Measurements from ENCODE around the gene EXOC6B. TPM values are rescaled to one million over a fixed set of nuclear protein-coding genes. Genes with fewer than 3 reads are reported as not detected.

Gene EXOC6B
- total RNA-seq, 1 experiment from 2014 or later: 26.5 TPM

GRCh38 chr2:72843301-72843700 lies 17.5 kb upstream of the EXOC6B start:
- Histone ChIP-seq H3K4me1 (replicated peaks) (no peaks in the 10 kb centered on the region), H3K27ac (no peak overlapping the region), H3K9me3 (replicated peaks) (no peaks in the 10 kb centered on the region), H3K4me3 (no peak overlapping the region), H3K27me3 (replicated peaks) (0 out of 2 replicates have a peak, but pooled peaks cover 3% of the 10 kb centered on the region), H3K36me3 (no peaks in the 10 kb centered on the region)
- no peak for DNase-seq (ENCODE audit: low read depth in 1 of 2, low spot score in 2 of 2)

- H3K4me1 ChIP-seq (replicated peaks): no peaks in the 10 kb centered on the region; the same call in 1 of the 2 replicates
- H3K4me3 ChIP-seq: no peak overlapping the region
- no peak overlapping the region for H3K27ac ChIP-seq
- no peaks in the 10 kb centered on the region for H3K36me3 ChIP-seq
- DNase-seq (ENCODE audit: low read depth in 1 of 2, low spot score in 2 of 2): no peak
- H3K27me3 ChIP-seq (replicated peaks): no peaks in the 10 kb centered on the region
- no peaks in the 10 kb centered on the region for H3K9me3 ChIP-seq (replicated peaks)
These were observed 15.8 kb upstream of the EXOC6B start for GRCh38 chr2:72841462-72842125.

- Histone ChIP-seq H3K4me1 (replicated peaks) (no peaks in the 10 kb centered on the region; the same call in 1 of the 2 replicates), H3K9me3 (replicated peaks) (no peaks in the 10 kb centered on the region), H3K27ac (no peak overlapping the region), H3K36me3 (no peaks in the 10 kb centered on the region), H3K27me3 (replicated peaks) (no peaks in the 10 kb centered on the region; the same call in 1 of the 2 replicates), H3K4me3 (no peak overlapping the region)
- no peak for DNase-seq (ENCODE audit: low read depth in 1 of 2, low spot score in 2 of 2)
These were observed 14.2 kb upstream of the EXOC6B start for GRCh38 chr2:72840066-72840465.

GRCh38 chr2:72837171-72837570 lies 11.3 kb upstream of the EXOC6B start:
- no peaks in the 10 kb centered on the region for H3K36me3 ChIP-seq
- no peaks in the 10 kb centered on the region; the same call in 1 of the 2 replicates for H3K4me1 ChIP-seq (replicated peaks)
- H3K9me3 ChIP-seq (replicated peaks): no peaks in the 10 kb centered on the region
- H3K27me3 ChIP-seq (replicated peaks): no peaks in the 10 kb centered on the region; the same call in 1 of the 2 replicates
- peak in 1 of 2 experiments; percentile 36 for DNase-seq (ENCODE audit: low read depth in 1 of 2, low spot score in 2 of 2)
- no peak overlapping the region for H3K27ac ChIP-seq
- no peak overlapping the region for H3K4me3 ChIP-seq

- H3K4me3 ChIP-seq: no peak overlapping the region
- H3K27me3 ChIP-seq (replicated peaks): no peaks in the 10 kb centered on the region; the same call in 1 of the 2 replicates
- DNase-seq (ENCODE audit: low read depth in 1 of 2, low spot score in 2 of 2): no peak
- no peaks in the 10 kb centered on the region for H3K9me3 ChIP-seq (replicated peaks)
- H3K27ac ChIP-seq: no peak overlapping the region
- H3K4me1 ChIP-seq (replicated peaks): no peaks in the 10 kb centered on the region; the same call in 1 of the 2 replicates
- no peaks in the 10 kb centered on the region for H3K36me3 ChIP-seq
These were observed 9.6 kb upstream of the EXOC6B start for GRCh38 chr2:72835403-72835802.

GRCh38 chr2:72834596-72834995 lies 8.8 kb upstream of the EXOC6B start:
- H3K36me3 ChIP-seq: no peaks in the 10 kb centered on the region
- H3K4me3 ChIP-seq: no peak overlapping the region
- H3K27ac ChIP-seq: no peak overlapping the region
- no peak for DNase-seq (ENCODE audit: low read depth in 1 of 2, low spot score in 2 of 2)
- no peaks in the 10 kb centered on the region; the same call in 1 of the 2 replicates for H3K27me3 ChIP-seq (replicated peaks)
- no peaks in the 10 kb centered on the region for H3K9me3 ChIP-seq (replicated peaks)
- H3K4me1 ChIP-seq (replicated peaks): no peaks in the 10 kb centered on the region; the same call in 1 of the 2 replicates

- Histone ChIP-seq H3K9me3 (replicated peaks) (no peaks in the 10 kb centered on the region), H3K27ac (no peak overlapping the region), H3K36me3 (no peaks in the 10 kb centered on the region), H3K4me3 (no peak overlapping the region), H3K4me1 (replicated peaks) (peaks cover 11% of the 10 kb centered on the region), H3K27me3 (replicated peaks) (no peaks in the 10 kb centered on the region; the same call in 1 of the 2 replicates)
- no peak for DNase-seq (ENCODE audit: low read depth in 1 of 2, low spot score in 2 of 2)
These were observed 7.4 kb upstream of the EXOC6B start for GRCh38 chr2:72833084-72833714.

- Histone ChIP-seq H3K27ac (no peak overlapping the region), H3K4me1 (replicated peaks) (peaks cover 32% of the 10 kb centered on the region), H3K4me3 (no peak overlapping the region), H3K27me3 (replicated peaks) (no peaks in the 10 kb centered on the region), H3K9me3 (replicated peaks) (no peaks in the 10 kb centered on the region), H3K36me3 (no peaks in the 10 kb centered on the region)
- DNase-seq (ENCODE audit: low read depth in 1 of 2, low spot score in 2 of 2): no peak
These were observed 4.4 kb upstream of the EXOC6B start for GRCh38 chr2:72830273-72830672.

GRCh38 chr2:72828840-72829507 lies 3.1 kb upstream of the EXOC6B start:
- no peak overlapping the region for H3K27ac ChIP-seq
- no peaks in the 10 kb centered on the region for H3K36me3 ChIP-seq
- H3K9me3 ChIP-seq (replicated peaks): no peaks in the 10 kb centered on the region
- no peak overlapping the region for H3K4me3 ChIP-seq
- DNase-seq (ENCODE audit: low read depth in 1 of 2, low spot score in 2 of 2): no peak
- H3K4me1 ChIP-seq (replicated peaks): peaks cover 45% of the 10 kb centered on the region
- no peaks in the 10 kb centered on the region for H3K27me3 ChIP-seq (replicated peaks)

- no peak overlapping the region for H3K4me3 ChIP-seq
- H3K27me3 ChIP-seq (replicated peaks): no peaks in the 10 kb centered on the region
- H3K4me1 ChIP-seq (replicated peaks): peaks cover 47% of the 10 kb centered on the region
- no peaks in the 10 kb centered on the region for H3K9me3 ChIP-seq (replicated peaks)
- H3K36me3 ChIP-seq: no peaks in the 10 kb centered on the region
- peak overlapping the region; percentile 71 for H3K27ac ChIP-seq
- DNase-seq (ENCODE audit: low read depth in 1 of 2, low spot score in 2 of 2): peak in 1 of 2 experiments; percentile 86
These were observed 2.3 kb upstream of the EXOC6B start for GRCh38 chr2:72827966-72828646.

- no peak for DNase-seq (ENCODE audit: low read depth in 1 of 2, low spot score in 2 of 2)
- Histone ChIP-seq H3K27ac (no peak overlapping the region), H3K9me3 (replicated peaks) (no peaks in the 10 kb centered on the region)
These were observed 1.7 kb upstream of the EXOC6B start for GRCh38 chr2:72827487-72827886.

GRCh38 chr2:72826156-72826477 lies 284 bp upstream of the EXOC6B start:
- Histone ChIP-seq H3K4me3 (peak overlapping the region; percentile 79), H3K27me3 (replicated peaks) (no peaks in the 10 kb centered on the region), H3K27ac (no peak overlapping the region), H3K36me3 (0 out of 2 replicates have a peak, but pooled peaks cover 3% of the 10 kb centered on the region), H3K4me1 (replicated peaks) (peaks cover 47% of the 10 kb centered on the region), H3K9me3 (replicated peaks) (no peaks in the 10 kb centered on the region)
- no peak for DNase-seq (ENCODE audit: low read depth in 1 of 2, low spot score in 2 of 2)

More at GRCh38 chr2:72827487-72827886, 1.7 kb upstream of the EXOC6B start:
- Histone ChIP-seq H3K4me1 (replicated peaks) (peaks cover 47% of the 10 kb centered on the region), H3K27me3 (replicated peaks) (no peaks in the 10 kb centered on the region), H3K4me3 (no peak overlapping the region), H3K36me3 (no peaks in the 10 kb centered on the region)

- Histone ChIP-seq H3K9me3 (replicated peaks) (no peaks in the 10 kb centered on the region), H3K27ac (no peak overlapping the region), H3K36me3 (0 out of 2 replicates have a peak, but pooled peaks cover 3% of the 10 kb centered on the region), H3K4me1 (replicated peaks) (peaks cover 47% of the 10 kb centered on the region), H3K4me3 (peak overlapping the region; percentile 79), H3K27me3 (replicated peaks) (no peaks in the 10 kb centered on the region)
- DNase-seq (ENCODE audit: low read depth in 1 of 2, low spot score in 2 of 2): peak in 1 of 2 experiments; percentile 37
These were observed 1.5 kb downstream of the EXOC6B start for GRCh38 chr2:72824224-72824842.

All from SJSA1 (cell line).